ENCODE results near the gene IFIT1.

DNA sequence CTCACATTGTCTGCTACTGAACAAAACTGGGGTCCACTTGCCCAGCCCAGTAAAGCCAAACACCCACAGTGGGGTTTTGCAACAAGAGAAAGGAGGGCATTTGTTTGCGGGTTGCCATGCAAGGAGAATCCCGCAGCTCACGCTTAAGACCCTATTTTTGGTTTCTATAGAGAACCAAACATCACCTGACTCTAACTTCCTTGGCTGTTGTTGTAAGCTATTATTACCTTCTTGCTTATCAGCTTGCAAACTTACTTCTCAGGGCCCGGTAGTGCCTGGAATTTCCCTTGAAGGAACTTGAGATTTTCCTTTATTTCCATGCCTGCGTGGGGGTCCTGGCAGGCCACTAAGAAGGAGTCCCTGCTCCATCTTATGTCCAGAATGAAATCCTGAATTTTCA, 43.9 kb upstream of the IFIT1 start:
- TF ChIP-seq EZH2 (IDR thresholded peaks at IDR 0.05; ENCODE audit: borderline replicate concordance, insufficient read depth, low read depth, low read length, poor library complexity, severe bottlenecking): no peak
- TF ChIP-seq, protein P1, sequence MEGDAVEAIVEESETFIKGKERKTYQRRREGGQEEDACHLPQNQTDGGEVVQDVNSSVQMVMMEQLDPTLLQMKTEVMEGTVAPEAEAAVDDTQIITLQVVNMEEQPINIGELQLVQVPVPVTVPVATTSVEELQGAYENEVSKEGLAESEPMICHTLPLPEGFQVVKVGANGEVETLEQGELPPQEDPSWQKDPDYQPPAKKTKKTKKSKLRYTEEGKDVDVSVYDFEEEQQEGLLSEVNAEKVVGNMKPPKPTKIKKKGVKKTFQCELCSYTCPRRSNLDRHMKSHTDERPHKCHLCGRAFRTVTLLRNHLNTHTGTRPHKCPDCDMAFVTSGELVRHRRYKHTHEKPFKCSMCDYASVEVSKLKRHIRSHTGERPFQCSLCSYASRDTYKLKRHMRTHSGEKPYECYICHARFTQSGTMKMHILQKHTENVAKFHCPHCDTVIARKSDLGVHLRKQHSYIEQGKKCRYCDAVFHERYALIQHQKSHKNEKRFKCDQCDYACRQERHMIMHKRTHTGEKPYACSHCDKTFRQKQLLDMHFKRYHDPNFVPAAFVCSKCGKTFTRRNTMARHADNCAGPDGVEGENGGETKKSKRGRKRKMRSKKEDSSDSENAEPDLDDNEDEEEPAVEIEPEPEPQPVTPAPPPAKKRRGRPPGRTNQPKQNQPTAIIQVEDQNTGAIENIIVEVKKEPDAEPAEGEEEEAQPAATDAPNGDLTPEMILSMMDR (IDR thresholded peaks at IDR 0.05): no peak

Data from B cell (primary cell).